ENCODE data around the gene GSC2. TPM values are rescaled to one million over a fixed set of nuclear protein-coding genes. Genes with fewer than 3 reads are reported as not detected.

The GSC2 gene
- total and polyA plus RNA-seq, 2 of the 8 experiments (the other 6 are each of a cell fraction or from before 2014, with no cell fraction given) = 0.17 to 0.48 TPM

DNA sequence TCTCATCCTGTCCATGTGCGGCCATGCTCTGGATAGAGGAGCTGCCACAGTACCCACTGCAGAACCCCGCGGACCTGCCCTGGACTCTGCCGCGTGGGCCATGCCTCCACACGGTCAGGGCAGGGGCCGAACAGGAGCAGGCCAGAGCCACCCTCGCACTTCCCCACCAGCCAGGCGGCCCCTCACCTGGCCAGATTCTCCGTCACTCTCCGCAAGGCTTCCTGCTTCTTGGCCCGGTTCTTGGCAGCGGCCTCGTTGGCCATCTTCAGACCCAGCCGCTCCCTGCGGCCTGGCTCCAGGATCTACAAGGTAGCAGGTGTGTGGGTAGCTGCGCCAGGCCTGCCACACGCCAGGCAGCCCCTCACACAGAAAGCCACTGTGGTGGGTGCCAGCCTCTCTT is 15.2 kb downstream of the GSC2 start (continued):
- TF ChIP-seq, protein P1, sequence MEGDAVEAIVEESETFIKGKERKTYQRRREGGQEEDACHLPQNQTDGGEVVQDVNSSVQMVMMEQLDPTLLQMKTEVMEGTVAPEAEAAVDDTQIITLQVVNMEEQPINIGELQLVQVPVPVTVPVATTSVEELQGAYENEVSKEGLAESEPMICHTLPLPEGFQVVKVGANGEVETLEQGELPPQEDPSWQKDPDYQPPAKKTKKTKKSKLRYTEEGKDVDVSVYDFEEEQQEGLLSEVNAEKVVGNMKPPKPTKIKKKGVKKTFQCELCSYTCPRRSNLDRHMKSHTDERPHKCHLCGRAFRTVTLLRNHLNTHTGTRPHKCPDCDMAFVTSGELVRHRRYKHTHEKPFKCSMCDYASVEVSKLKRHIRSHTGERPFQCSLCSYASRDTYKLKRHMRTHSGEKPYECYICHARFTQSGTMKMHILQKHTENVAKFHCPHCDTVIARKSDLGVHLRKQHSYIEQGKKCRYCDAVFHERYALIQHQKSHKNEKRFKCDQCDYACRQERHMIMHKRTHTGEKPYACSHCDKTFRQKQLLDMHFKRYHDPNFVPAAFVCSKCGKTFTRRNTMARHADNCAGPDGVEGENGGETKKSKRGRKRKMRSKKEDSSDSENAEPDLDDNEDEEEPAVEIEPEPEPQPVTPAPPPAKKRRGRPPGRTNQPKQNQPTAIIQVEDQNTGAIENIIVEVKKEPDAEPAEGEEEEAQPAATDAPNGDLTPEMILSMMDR (IDR thresholded peaks at IDR 0.05; ENCODE audit: control extremely low read depth in 1 of 3, insufficient read depth in 1 of 3, low read depth in 1 of 3, low read length in 3 of 3) = no peak
- no peak for TF ChIP-seq RXRA (IDR thresholded peaks at IDR 0.05; ENCODE audit: insufficient read depth, low read depth, low read length)
- TF ChIP-seq BACH1 (IDR thresholded peaks at IDR 0.05; ENCODE audit: low read length) = no peak
- TF ChIP-seq SP2 (IDR thresholded peaks at IDR 0.05; ENCODE audit: low read length) = no peak
- no peak for TF ChIP-seq POU5F1 (IDR thresholded peaks at IDR 0.05; ENCODE audit: low read depth, low read length)

Data from H1 (cell line).